IMR-90 (cell line): ENCODE results near the gene MAMLD1.

Experiments
- POLR2A ChIP-seq: IDR thresholded peaks from 2 replicates; pipeline ENCODE4 v1.6.1; 2012; ENCODE audit warnings: mild to moderate bottlenecking, low read depth, low read length
- RFX5 ChIP-seq: IDR thresholded peaks from 2 replicates; pipeline ENCODE4 v1.8.0; 2012; ENCODE audit warnings: low read depth, mild to moderate bottlenecking, low read length, moderate library complexity
- TF ChIP-seq, protein P1 (sequence below): conservative IDR thresholded peaks from 2 replicates; pipeline ENCODE4 v1.5.1; 2012; ENCODE audit warnings: mild to moderate bottlenecking, low read depth, low read length, improper control_type of control experiment

DNA sequence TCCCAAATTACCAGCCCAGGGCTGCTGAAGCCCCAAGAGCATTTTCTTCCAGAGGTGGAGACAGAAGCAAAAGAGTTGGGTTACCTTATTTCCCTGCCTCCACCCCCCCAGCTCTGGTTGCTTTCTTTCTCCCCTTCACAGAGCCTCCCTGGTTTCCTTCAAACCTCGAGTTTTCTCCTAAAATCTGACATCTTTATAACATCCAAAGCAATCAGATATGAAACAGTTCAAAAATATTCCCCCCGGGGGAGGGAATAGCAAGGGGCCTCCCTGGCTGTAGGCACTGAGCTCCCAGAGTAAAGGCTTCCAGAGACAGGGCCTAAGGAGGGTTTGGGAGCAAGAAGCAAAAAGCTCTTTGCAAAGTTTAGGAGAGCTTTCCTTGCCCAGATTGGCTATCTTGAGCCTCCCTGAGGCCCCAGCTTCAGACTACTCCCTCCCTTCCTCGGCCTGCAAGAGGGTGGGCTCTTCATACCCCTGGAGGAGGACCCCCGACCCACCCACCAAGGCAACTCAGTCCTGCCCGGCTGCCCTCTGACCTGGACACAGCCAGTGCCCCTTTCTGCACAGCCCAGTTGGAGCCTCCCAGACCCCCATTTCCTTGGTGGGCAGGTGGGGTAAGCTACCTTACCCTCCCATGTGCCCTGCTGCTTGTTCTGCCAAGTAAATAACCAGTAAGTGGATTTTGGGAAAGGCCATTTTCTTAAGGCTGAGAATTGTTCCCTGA, 7.6 kb downstream of the MAMLD1 start:
- TF ChIP-seq, protein P1, sequence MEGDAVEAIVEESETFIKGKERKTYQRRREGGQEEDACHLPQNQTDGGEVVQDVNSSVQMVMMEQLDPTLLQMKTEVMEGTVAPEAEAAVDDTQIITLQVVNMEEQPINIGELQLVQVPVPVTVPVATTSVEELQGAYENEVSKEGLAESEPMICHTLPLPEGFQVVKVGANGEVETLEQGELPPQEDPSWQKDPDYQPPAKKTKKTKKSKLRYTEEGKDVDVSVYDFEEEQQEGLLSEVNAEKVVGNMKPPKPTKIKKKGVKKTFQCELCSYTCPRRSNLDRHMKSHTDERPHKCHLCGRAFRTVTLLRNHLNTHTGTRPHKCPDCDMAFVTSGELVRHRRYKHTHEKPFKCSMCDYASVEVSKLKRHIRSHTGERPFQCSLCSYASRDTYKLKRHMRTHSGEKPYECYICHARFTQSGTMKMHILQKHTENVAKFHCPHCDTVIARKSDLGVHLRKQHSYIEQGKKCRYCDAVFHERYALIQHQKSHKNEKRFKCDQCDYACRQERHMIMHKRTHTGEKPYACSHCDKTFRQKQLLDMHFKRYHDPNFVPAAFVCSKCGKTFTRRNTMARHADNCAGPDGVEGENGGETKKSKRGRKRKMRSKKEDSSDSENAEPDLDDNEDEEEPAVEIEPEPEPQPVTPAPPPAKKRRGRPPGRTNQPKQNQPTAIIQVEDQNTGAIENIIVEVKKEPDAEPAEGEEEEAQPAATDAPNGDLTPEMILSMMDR, result no peak
- TF ChIP-seq POLR2A (no peak), RFX5 (no peak)
